ENCODE data around the gene SSU72.
"Not testable (repeated sequence)": the region's sequence is repeated elsewhere in the genome, so short reads cannot be mapped to it uniquely, and the experiment has no call there.

GRCh38 chr1:1504777-1505365 lies 69.8 kb downstream of the SSU72 start:
- peak; percentile 45 to 69 (median 62) for TF ChIP-seq CTCF (IDR thresholded peaks at IDR 0.05)
- not testable (repeated sequence) for TF ChIP-seq POLR2A (IDR thresholded peaks at IDR 0.05)

All from uterus (tissue), 2 donors.